Measurements from ENCODE around the gene ELL2. TPM values are rescaled to one million over a fixed set of nuclear protein-coding genes. Genes with fewer than 3 reads are reported as not detected.

ELL2 gene
- total RNA-seq = 100 to 1,000 TPM in 1 of 2 donors, 10 to 100 TPM in 1; 76.3 to 113 TPM

- DNase-seq (peak; percentile 98 to 99), ATAC-seq (replicated peaks in 1 of 2) (peak; percentile 87 to 89)
- Mint-ChIP-seq H3K9me3 (no peaks in the 10 kb centered on the region), H3K4me1 (ENCODE audit: low read depth) (peaks cover 62% of the 10 kb centered on the region), H3K27me3 (ENCODE audit: low read depth) (peaks cover 3% of the 10 kb centered on the region), H3K36me3 (ENCODE audit: insufficient read depth in 2 of 2) (peaks cover 18% of the 10 kb centered on the region in 2 donors), H3K4me3 (peak within 1 kb of the TSS; percentile 98 to 99), H3K27ac (peak within 1 kb of the TSS; percentile 97)
These were observed at the start of gene ELL2 for GRCh38 chr5:95961617-95962474. TSS of gene ELL2 (minus strand) at chr5:95961851. CDS start at chr5:95961721, 130 bp downstream.

- H3K4me3 Mint-ChIP-seq = no peak overlapping the region
- DNase-seq (no peak), ATAC-seq (replicated peaks in 1 of 2) (peak in 1 of 2 donors; percentile 15)
- no peaks in the 10 kb centered on the region for H3K4me1 Mint-ChIP-seq (ENCODE audit: low read depth)
- H3K36me3 Mint-ChIP-seq (ENCODE audit: insufficient read depth in 2 of 2) = no peaks in the 10 kb centered on the region
- H3K27ac Mint-ChIP-seq = no peak overlapping the region
- no peaks in the 10 kb centered on the region for H3K27me3 Mint-ChIP-seq (ENCODE audit: low read depth)
- peaks cover 2 to 7% of the 10 kb centered on the region in 2 donors for H3K9me3 Mint-ChIP-seq
These were observed 47.5 kb upstream of the ELL2 start for GRCh38 chr5:96008987-96009647.

- peaks cover 2 to 7% of the 10 kb centered on the region in 2 donors for H3K9me3 Mint-ChIP-seq
These were observed 46.8 kb upstream of the ELL2 start for GRCh38 chr5:96008487-96008886.

GRCh38 chr5:96007051-96007450, 45.4 kb upstream of the ELL2 start:
- Mint-ChIP-seq H3K9me3 (peaks cover 2 to 7% of the 10 kb centered on the region in 2 donors), H3K27me3 (ENCODE audit: low read depth) (no peaks in the 10 kb centered on the region), H3K36me3 (ENCODE audit: insufficient read depth in 2 of 2) (no peaks in the 10 kb centered on the region), H3K4me1 (ENCODE audit: low read depth) (no peaks in the 10 kb centered on the region), H3K4me3 (no peak overlapping the region), H3K27ac (no peak overlapping the region)
- DNase-seq (no peak), ATAC-seq (replicated peaks in 1 of 2) (no peak)

More at GRCh38 chr5:96008487-96008886, 46.8 kb upstream of the ELL2 start:
- H3K27me3 Mint-ChIP-seq (ENCODE audit: low read depth) = no peaks in the 10 kb centered on the region
- no peak overlapping the region for H3K4me3 Mint-ChIP-seq
- no peak overlapping the region for H3K27ac Mint-ChIP-seq
- H3K4me1 Mint-ChIP-seq (ENCODE audit: low read depth) = no peaks in the 10 kb centered on the region
- ATAC-seq (replicated peaks in 1 of 2) (no peak), DNase-seq (no peak)
- H3K36me3 Mint-ChIP-seq (ENCODE audit: insufficient read depth in 2 of 2) = no peaks in the 10 kb centered on the region

- ATAC-seq (replicated peaks in 1 of 2) (no peak), DNase-seq (no peak)
- no peak overlapping the region for H3K4me3 Mint-ChIP-seq
- H3K27me3 Mint-ChIP-seq (ENCODE audit: low read depth) = no peaks in the 10 kb centered on the region
- peaks cover 2 to 7% of the 10 kb centered on the region in 2 donors for H3K9me3 Mint-ChIP-seq
- H3K36me3 Mint-ChIP-seq (ENCODE audit: insufficient read depth in 2 of 2) = no peaks in the 10 kb centered on the region
- H3K4me1 Mint-ChIP-seq (ENCODE audit: low read depth) = no peaks in the 10 kb centered on the region
- H3K27ac Mint-ChIP-seq = no peak overlapping the region
These were observed 44.6 kb upstream of the ELL2 start for GRCh38 chr5:96006291-96006690.

GRCh38 chr5:96004754-96005153, 43.1 kb upstream of the ELL2 start:
- Mint-ChIP-seq H3K27me3 (ENCODE audit: low read depth) (no peaks in the 10 kb centered on the region), H3K27ac (no peak overlapping the region), H3K36me3 (ENCODE audit: insufficient read depth in 2 of 2) (no peaks in the 10 kb centered on the region), H3K4me1 (ENCODE audit: low read depth) (no peaks in the 10 kb centered on the region), H3K9me3 (peaks cover 2 to 7% of the 10 kb centered on the region in 2 donors), H3K4me3 (no peak overlapping the region)
- ATAC-seq (replicated peaks in 1 of 2) (no peak), DNase-seq (no peak)

GRCh38 chr5:96004087-96004486, 42.4 kb upstream of the ELL2 start:
- ATAC-seq (replicated peaks in 1 of 2) (no peak), DNase-seq (no peak)
- Mint-ChIP-seq H3K27me3 (ENCODE audit: low read depth) (no peaks in the 10 kb centered on the region), H3K4me3 (no peak overlapping the region), H3K36me3 (ENCODE audit: insufficient read depth in 2 of 2) (no peaks in the 10 kb centered on the region), H3K9me3 (peaks cover 2 to 3% of the 10 kb centered on the region in 2 donors), H3K4me1 (ENCODE audit: low read depth) (no peaks in the 10 kb centered on the region), H3K27ac (no peak overlapping the region)

- Mint-ChIP-seq H3K9me3 (peaks cover 0 to 3% of the 10 kb centered on the region in 2 donors), H3K4me3 (no peak overlapping the region), H3K27ac (no peak overlapping the region), H3K27me3 (ENCODE audit: low read depth) (no peaks in the 10 kb centered on the region), H3K36me3 (ENCODE audit: insufficient read depth in 2 of 2) (no peaks in the 10 kb centered on the region), H3K4me1 (ENCODE audit: low read depth) (peaks cover 13% of the 10 kb centered on the region)
- DNase-seq = no peak
- ATAC-seq (replicated peaks in 1 of 2) = no peak
These were observed 39.6 kb upstream of the ELL2 start for GRCh38 chr5:96001262-96001661.

GRCh38 chr5:96000308-96000707, 38.7 kb upstream of the ELL2 start:
- Mint-ChIP-seq H3K9me3 (peaks cover 0 to 3% of the 10 kb centered on the region in 2 donors), H3K4me3 (no peak overlapping the region), H3K4me1 (ENCODE audit: low read depth) (peaks cover 13% of the 10 kb centered on the region), H3K36me3 (ENCODE audit: insufficient read depth in 2 of 2) (no peaks in the 10 kb centered on the region), H3K27me3 (ENCODE audit: low read depth) (peaks cover 4% of the 10 kb centered on the region), H3K27ac (no peak overlapping the region)
- ATAC-seq (replicated peaks in 1 of 2) (no peak), DNase-seq (no peak)

- Mint-ChIP-seq H3K9me3 (peaks cover 0 to 3% of the 10 kb centered on the region in 2 donors), H3K36me3 (ENCODE audit: insufficient read depth in 2 of 2) (no peaks in the 10 kb centered on the region), H3K4me1 (ENCODE audit: low read depth) (peaks cover 13% of the 10 kb centered on the region), H3K27ac (no peak overlapping the region), H3K4me3 (no peak overlapping the region), H3K27me3 (ENCODE audit: low read depth) (peaks cover 8% of the 10 kb centered on the region)
- DNase-seq = no peak
- no peak for ATAC-seq (replicated peaks in 1 of 2)
These were observed 35.5 kb upstream of the ELL2 start for GRCh38 chr5:95996904-95997723.

- Mint-ChIP-seq H3K36me3 (ENCODE audit: insufficient read depth in 2 of 2) (no peaks in the 10 kb centered on the region), H3K4me3 (no peak overlapping the region), H3K4me1 (ENCODE audit: low read depth) (peaks cover 13% of the 10 kb centered on the region), H3K27ac (no peak overlapping the region), H3K27me3 (ENCODE audit: low read depth) (peaks cover 8% of the 10 kb centered on the region), H3K9me3 (peaks cover 0 to 3% of the 10 kb centered on the region in 2 donors)
- peak in 1 of 2 donors; percentile 30 for ATAC-seq (replicated peaks in 1 of 2)
- DNase-seq = no peak
These were observed 34.4 kb upstream of the ELL2 start for GRCh38 chr5:95995962-95996489.

GRCh38 chr5:95993776-95994175, 32.1 kb upstream of the ELL2 start:
- Mint-ChIP-seq H3K27ac (no peak overlapping the region), H3K4me1 (ENCODE audit: low read depth) (peaks cover 13% of the 10 kb centered on the region), H3K27me3 (ENCODE audit: low read depth) (peaks cover 8% of the 10 kb centered on the region), H3K36me3 (ENCODE audit: insufficient read depth in 2 of 2) (no peaks in the 10 kb centered on the region), H3K9me3 (peaks cover 0 to 3% of the 10 kb centered on the region in 2 donors), H3K4me3 (no peak overlapping the region)
- ATAC-seq (replicated peaks in 1 of 2) = no peak
- DNase-seq = no peak
